Neural progenitor cell (in vitro differentiated cells): ENCODE measurements around the gene CEP104. TPM values are rescaled to one million over a fixed set of nuclear protein-coding genes. Genes with fewer than 3 reads are reported as not detected.

Source experiments
- DNase-seq: peaks from one replicate; pipeline ENCODE4 v3.0.0-alpha.2; 2016; ENCODE audit warnings: low spot score
- H2AFZ ChIP-seq: fragments of 200-600 bp; sonication (generic); replicated peaks from 2 replicates; pipeline ENCODE4 v1.6.1; 2016; ENCODE audit warnings: antibody characterized with exemption
- H3F3A ChIP-seq: fragments of 200-600 bp; sonication (generic); 2 replicates; pipeline ENCODE4 v1.6.1; 2016; ENCODE audit warnings: antibody characterized with exemption, low read depth
- H3K27ac ChIP-seq: fragments of 200-600 bp; sonication (generic); 2 replicates; pipeline ENCODE4 v1.5.1; 2016; ENCODE audit warnings: mild to moderate bottlenecking
- H3K27me3 ChIP-seq: fragments of 200-600 bp; sonication (generic); 2 replicates; pipeline ENCODE4 v1.6.1; 2016; ENCODE audit warnings: mild to moderate bottlenecking, moderate library complexity
- H3K36me3 ChIP-seq: fragments of 200-600 bp; sonication (generic); 2 replicates; pipeline ENCODE4 v1.5.1; 2016
- H3K4me1 ChIP-seq: fragments of 200-600 bp; sonication (generic); 2 replicates; pipeline ENCODE4 v1.6.1; 2016; ENCODE audit warnings: mixed run types
- H3K4me2 ChIP-seq: fragments of 200-600 bp; sonication (generic); 2 replicates; pipeline ENCODE4 v1.6.1; 2016
- H3K4me3 ChIP-seq: fragments of 200-600 bp; sonication (generic); 2 replicates; pipeline ENCODE4 v1.5.1; 2016
- H3K79me2 ChIP-seq: fragments of 200-600 bp; sonication (generic); 2 replicates; pipeline ENCODE4 v1.6.1; 2016; ENCODE audit warnings: low read depth
- H3K9ac ChIP-seq: fragments of 200-600 bp; sonication (generic); 2 replicates; pipeline ENCODE4 v1.6.1; 2016
- H3K9me3 ChIP-seq: fragments of 200-600 bp; sonication (generic); 2 replicates; pipeline ENCODE4 v1.5.1; 2016; ENCODE audit warnings: low read depth
- H4K20me1 ChIP-seq: fragments of 200-600 bp; sonication (generic); 2 replicates; pipeline ENCODE4 v1.6.1; 2016; ENCODE audit warnings: low read depth
- H3K27ac Mint-ChIP-seq: 3 replicates; pipeline ENCODE4 v1.8.0; 2021; ENCODE audit warnings: mixed read lengths
- H3K27me3 Mint-ChIP-seq: 2 replicates; pipeline ENCODE4 v1.8.0; 2022; ENCODE audit warnings: low read depth, mild to moderate bottlenecking, inconsistent platforms, moderate library complexity, mixed read lengths; ENCODE audit not compliant: insufficient read depth
- H3K36me3 Mint-ChIP-seq: 3 replicates; pipeline ENCODE4 v1.8.0; 2021; ENCODE audit warnings: mixed read lengths
- H3K4me1 Mint-ChIP-seq: 3 replicates; pipeline ENCODE4 v1.8.0; 2021; ENCODE audit warnings: mixed read lengths
- H3K4me3 Mint-ChIP-seq: 3 replicates; pipeline ENCODE4 v1.8.0; 2021; ENCODE audit warnings: mild to moderate bottlenecking, moderate library complexity, mixed read lengths
- H3K9me3 Mint-ChIP-seq: 3 replicates; pipeline ENCODE4 v1.8.0; 2020; ENCODE audit warnings: mixed read lengths
- CTCF ChIP-seq: fragments of 200-600 bp; sonication (generic); IDR thresholded peaks from 2 replicates; pipeline ENCODE4 v1.5.1; 2017; ENCODE audit warnings: antibody characterized with exemption, mild to moderate bottlenecking
- EZH2 ChIP-seq: fragments of 200-600 bp; sonication (generic); IDR thresholded peaks from 2 replicates; pipeline ENCODE4 v1.6.1; 2017; ENCODE audit warnings: antibody characterized with exemption, mild to moderate bottlenecking, moderate library complexity
- EZH2phosphoT487 ChIP-seq: fragments of 200-600 bp; sonication (generic); IDR thresholded peaks from 2 replicates; pipeline ENCODE4 v1.6.1; 2017; ENCODE audit warnings: antibody characterized with exemption
- total RNA-seq: library from RNA; depleted of rRNA; stranded (reverse); fragments of >200 nt; gene quantifications from 2 replicates; pipeline ENCODE4 v1.2.3, GENCODE V29; 2015; ENCODE audit warnings: low replicate concordance

Gene CEP104
- total RNA-seq, 1 donor from 2014 or later, result 12.9 TPM

GRCh38 chr1:3817138-3817740, 39.8 kb downstream of the CEP104 start:
- Histone ChIP-seq H3K4me3 (no peak overlapping the region), H3K4me1 (no peaks in the 10 kb centered on the region), H3K9ac (no peak overlapping the region), H3K27me3 (no peaks in the 10 kb centered on the region), H3K79me2 (no peaks in the 10 kb centered on the region), H3K4me2 (no peak overlapping the region), H3K36me3 (no peaks in the 10 kb centered on the region), H3K27ac (no peak overlapping the region), H2AFZ (no peak overlapping the region), H3F3A (no peaks in the 10 kb centered on the region), H3K9me3 (no peaks in the 10 kb centered on the region), H4K20me1 (no peaks in the 10 kb centered on the region)
- DNase-seq, result no peak
- H3K4me1 Mint-ChIP-seq, result peaks cover 30% of the 10 kb centered on the region
- H3K9me3 Mint-ChIP-seq, result no peaks in the 10 kb centered on the region
- peaks cover 2% of the 10 kb centered on the region for H3K27me3 Mint-ChIP-seq
- TF ChIP-seq EZH2phosphoT487 (no peak), EZH2 (no peak), CTCF (no peak)
- H3K4me3 Mint-ChIP-seq, result no peak overlapping the region
- H3K36me3 Mint-ChIP-seq, result peaks cover 7% of the 10 kb centered on the region
- H3K27ac Mint-ChIP-seq, result no peak overlapping the region

GRCh38 chr1:3816331-3817137, 40.5 kb downstream of the CEP104 start:
- H3K4me2 ChIP-seq, result no peak overlapping the region
- H3K9me3 ChIP-seq, result no peaks in the 10 kb centered on the region
- Mint-ChIP-seq H3K27me3 (peaks cover 2% of the 10 kb centered on the region), H3K4me3 (no peak overlapping the region), H3K27ac (no peak overlapping the region), H3K9me3 (no peaks in the 10 kb centered on the region), H3K36me3 (peaks cover 7% of the 10 kb centered on the region), H3K4me1 (peaks cover 28% of the 10 kb centered on the region)
- no peak for DNase-seq
- no peak overlapping the region for H3K4me3 ChIP-seq
- no peak overlapping the region for H2AFZ ChIP-seq
- no peak overlapping the region for H3K9ac ChIP-seq
- H3K27me3 ChIP-seq, result no peaks in the 10 kb centered on the region
- no peaks in the 10 kb centered on the region for H3K36me3 ChIP-seq
- H3K4me1 ChIP-seq, result no peaks in the 10 kb centered on the region
- no peak overlapping the region for H3K27ac ChIP-seq
- H3K79me2 ChIP-seq, result no peaks in the 10 kb centered on the region
- H4K20me1 ChIP-seq, result no peaks in the 10 kb centered on the region
- TF ChIP-seq EZH2phosphoT487 (no peak), EZH2 (no peak), CTCF (no peak)
- no peaks in the 10 kb centered on the region for H3F3A ChIP-seq

GRCh38 chr1:3814771-3815561, 42.0 kb downstream of the CEP104 start:
- Mint-ChIP-seq H3K4me1 (peaks cover 22% of the 10 kb centered on the region), H3K36me3 (peaks cover 5% of the 10 kb centered on the region), H3K9me3 (no peaks in the 10 kb centered on the region), H3K4me3 (no peak overlapping the region), H3K27me3 (peaks cover 3% of the 10 kb centered on the region), H3K27ac (peak overlapping the region; percentile 82)
- H3K4me3 ChIP-seq, result no peak overlapping the region
- DNase-seq, result no peak
- no peak overlapping the region for H3K4me2 ChIP-seq
- H3K9ac ChIP-seq, result no peak overlapping the region
- H4K20me1 ChIP-seq, result no peaks in the 10 kb centered on the region
- no peak overlapping the region for H3K27ac ChIP-seq
- H3K36me3 ChIP-seq, result no peaks in the 10 kb centered on the region
- H3K9me3 ChIP-seq, result no peaks in the 10 kb centered on the region
- H3K4me1 ChIP-seq, result no peaks in the 10 kb centered on the region
- H2AFZ ChIP-seq, result no peak overlapping the region
- TF ChIP-seq EZH2phosphoT487, result no peak
- TF ChIP-seq EZH2, result no peak
- TF ChIP-seq CTCF, result no peak
- no peaks in the 10 kb centered on the region for H3K79me2 ChIP-seq
- H3K27me3 ChIP-seq, result no peaks in the 10 kb centered on the region
- no peaks in the 10 kb centered on the region for H3F3A ChIP-seq
